HFFc6 (cell line): ENCODE measurements around the gene FAM13A. TPM values are rescaled to one million over a fixed set of nuclear protein-coding genes. Genes with fewer than 3 reads are reported as not detected.

Source experiments
- DNase-seq: peaks from one replicate; pipeline ENCODE4 v3.0.0-alpha.2; 2018
- H3K27ac Mint-ChIP-seq: 2 replicates; pipeline ENCODE4 v1.8.0; 2020; ENCODE audit warnings: mild to moderate bottlenecking, mixed read lengths
- H3K27me3 Mint-ChIP-seq: 2 replicates; pipeline ENCODE4 v1.8.0; 2021; ENCODE audit warnings: mild to moderate bottlenecking, moderate library complexity, mixed read lengths; ENCODE audit not compliant: insufficient read depth
- H3K36me3 Mint-ChIP-seq: 2 replicates; pipeline ENCODE4 v1.8.0; 2021; ENCODE audit warnings: low read depth, mixed read lengths
- H3K4me1 Mint-ChIP-seq: 2 replicates; pipeline ENCODE4 v1.8.0; 2020; ENCODE audit warnings: low read depth, mixed read lengths
- H3K4me3 Mint-ChIP-seq: 2 replicates; pipeline ENCODE4 v1.8.0; 2020; ENCODE audit warnings: mild to moderate bottlenecking, moderate library complexity, mixed read lengths
- H3K9me3 Mint-ChIP-seq: 2 replicates; pipeline ENCODE4 v1.8.0; 2020; ENCODE audit warnings: mild to moderate bottlenecking, mixed read lengths
- CTCF ChIP-seq: fragments of 200-600 bp; sonication (generic); IDR thresholded peaks from 2 replicates; pipeline ENCODE4 v1.5.0; 2021; ENCODE audit warnings: antibody characterized with exemption, mild to moderate bottlenecking
- total RNA-seq, 6 experiments: library from RNA; stranded (reverse); fragmentation: NEBNext Ultra II Directional; extraction: Animal tissue kit (Norgen Biotek cat#: 25700); gene quantifications; 2 replicates in 1 of 6; 3 replicates in 5 of 6; pipeline ENCODE4 v1.2.3, GENCODE V29; 2021

FAM13A gene
- total RNA-seq, 6 experiments from 2014 or later: 8.0 to 11.2 (median 9.7) TPM

- TF ChIP-seq CTCF: no peak
- H3K27ac Mint-ChIP-seq: no peak overlapping the region
- no peak overlapping the region for H3K4me3 Mint-ChIP-seq
- DNase-seq: no peak
- H3K4me1 Mint-ChIP-seq: peaks cover 8% of the 10 kb centered on the region; the same call in 1 of the 2 replicates
- H3K36me3 Mint-ChIP-seq: peaks cover 23% of the 10 kb centered on the region
- no peaks in the 10 kb centered on the region for H3K27me3 Mint-ChIP-seq
- H3K9me3 Mint-ChIP-seq: peaks cover 7% of the 10 kb centered on the region
Measured at GRCh38 chr4:89042055-89042454, 14.9 kb downstream of the FAM13A start.

- H3K27me3 Mint-ChIP-seq: no peaks in the 10 kb centered on the region
- no peak for DNase-seq
- no peak for TF ChIP-seq CTCF
- H3K36me3 Mint-ChIP-seq: peaks cover 31% of the 10 kb centered on the region
- peaks cover 18% of the 10 kb centered on the region for H3K9me3 Mint-ChIP-seq
- no peak overlapping the region for H3K4me3 Mint-ChIP-seq
- H3K27ac Mint-ChIP-seq: no peak overlapping the region
- peaks cover 8% of the 10 kb centered on the region; the same call in 1 of the 2 replicates for H3K4me1 Mint-ChIP-seq
Measured at GRCh38 chr4:89039730-89040338, 17.2 kb downstream of the FAM13A start.

GRCh38 chr4:89036535-89036934 lies 20.4 kb downstream of the FAM13A start:
- H3K27me3 Mint-ChIP-seq: no peaks in the 10 kb centered on the region
- H3K36me3 Mint-ChIP-seq: peaks cover 26% of the 10 kb centered on the region
- H3K4me3 Mint-ChIP-seq: no peak overlapping the region
- DNase-seq: no peak
- H3K9me3 Mint-ChIP-seq: peaks cover 18% of the 10 kb centered on the region
- peaks cover 8% of the 10 kb centered on the region; the same call in 1 of the 2 replicates for H3K4me1 Mint-ChIP-seq
- no peak for TF ChIP-seq CTCF
- H3K27ac Mint-ChIP-seq: no peak overlapping the region

- H3K4me3 Mint-ChIP-seq: no peak overlapping the region
- H3K27ac Mint-ChIP-seq: no peak overlapping the region
- H3K36me3 Mint-ChIP-seq: peaks cover 9% of the 10 kb centered on the region
- TF ChIP-seq CTCF: no peak
- H3K27me3 Mint-ChIP-seq: no peaks in the 10 kb centered on the region
- peaks cover 6% of the 10 kb centered on the region for H3K9me3 Mint-ChIP-seq
- DNase-seq: no peak
- no peaks in the 10 kb centered on the region for H3K4me1 Mint-ChIP-seq
Measured at GRCh38 chr4:89031272-89031671, 25.7 kb downstream of the FAM13A start.

GRCh38 chr4:89029591-89029990 lies 27.4 kb downstream of the FAM13A start:
- no peaks in the 10 kb centered on the region for H3K4me1 Mint-ChIP-seq
- no peaks in the 10 kb centered on the region for H3K36me3 Mint-ChIP-seq
- H3K4me3 Mint-ChIP-seq: no peak overlapping the region
- no peak for DNase-seq
- no peaks in the 10 kb centered on the region for H3K27me3 Mint-ChIP-seq
- TF ChIP-seq CTCF: no peak
- H3K27ac Mint-ChIP-seq: no peak overlapping the region
- H3K9me3 Mint-ChIP-seq: no peaks in the 10 kb centered on the region

- no peaks in the 10 kb centered on the region for H3K9me3 Mint-ChIP-seq
- no peak for TF ChIP-seq CTCF
- H3K4me1 Mint-ChIP-seq: no peaks in the 10 kb centered on the region
- H3K36me3 Mint-ChIP-seq: no peaks in the 10 kb centered on the region
- no peak overlapping the region for H3K4me3 Mint-ChIP-seq
- no peaks in the 10 kb centered on the region; the same call in 1 of the 2 replicates for H3K27me3 Mint-ChIP-seq
- H3K27ac Mint-ChIP-seq: no peak overlapping the region
- DNase-seq: no peak
Measured at GRCh38 chr4:89026542-89026941, 30.4 kb downstream of the FAM13A start.
